Body of pancreas (tissue), 4 donors: ENCODE results near the gene C1orf116. TPM values are rescaled to one million over a fixed set of nuclear protein-coding genes. Genes with fewer than 3 reads are reported as not detected.

Experiments
- ATAC-seq: fragments of 150-250 bp; one replicate; pipeline ENCODE4 v1.9.1; 2016
- DNase-seq, 4 donors: peaks; one replicate each; pipeline ENCODE4 v3.0.0-alpha.2; 2019
- H3K27ac ChIP-seq, 4 donors: fragments of 200-600 bp; sonication (generic); 1 replicate in 3 of 4; 2 replicates in 1 of 4; pipeline versions ENCODE4 v1.5.1 to v1.6.1; 2016 to 2019; ENCODE audit warnings: mild to moderate bottlenecking in 1 of 4, mixed read lengths in 1 of 4, moderate library complexity in 1 of 4
- H3K27me3 ChIP-seq, 2 donors: fragments of 200-600 bp; sonication (generic); one replicate each; pipeline ENCODE4 v1.6.0; 2016; ENCODE audit warnings: mild to moderate bottlenecking in 1 of 2
- H3K36me3 ChIP-seq, 2 donors: fragments of 200-600 bp; sonication (generic); replicated peaks in 1 of 2; 2 replicates each; pipeline ENCODE4 v1.5.1; 2016; ENCODE audit warnings: low read depth in 2 of 2; ENCODE audit not compliant: insufficient read depth in 1 of 2
- H3K4me1 ChIP-seq: fragments of 200-600 bp; sonication (generic); one replicate; pipeline ENCODE4 v1.6.0; 2016
- H3K4me3 ChIP-seq, 2 donors: fragments of 200-600 bp; sonication (generic); 1 replicate in 1 of 2; 2 replicates in 1 of 2; pipeline ENCODE4 v1.5.1; 2016 to 2019
- H3K9me3 ChIP-seq, 3 donors: fragments of 200-600 bp; sonication (generic); 1 replicate in 2 of 3; 2 replicates in 1 of 3; pipeline ENCODE4 v1.5.1; 2016
- POLR2A ChIP-seq, 3 donors: fragments of 450-650 bp; IDR thresholded peaks; one replicate each; pipeline ENCODE4 v1.6.1; 2016; ENCODE audit warnings: antibody characterized with exemption in 3 of 3, mild to moderate bottlenecking in 2 of 3
- WGBS, 2 donors: methylation state at CpG; one replicate each; pipeline ENCODE4 v1.1.5; 2017; 5-methylcytosine and 5-hydroxymethylcytosine counted together
- intact Hi-C: fragments of 100-400 bp; cut with DNase I; formaldehyde crosslinking; loops from one replicate; pipeline ENCODE4 v1.15.1; 2023
- total RNA-seq, 2 donors: library from RNA; depleted of rRNA; stranded (reverse); fragments of >200 nt; gene quantifications; one replicate each; pipeline ENCODE4 v1.1.0, GENCODE V29; 2016
- TF ChIP-seq, protein P1 (sequence below), 7 experiments: fragments of 450-650 bp in 4 of 7; fragments of 200-600 bp in 3 of 7; sonication (generic) in 3 of 7; IDR thresholded peaks; one replicate each; pipeline ENCODE4 v1.5.1; 2016 to 2019; ENCODE audit warnings: antibody characterized with exemption in 7 of 7

C1orf116 gene
- total RNA-seq, 2 donors from 2014 or later: 11.2 to 23.3 TPM

DNA sequence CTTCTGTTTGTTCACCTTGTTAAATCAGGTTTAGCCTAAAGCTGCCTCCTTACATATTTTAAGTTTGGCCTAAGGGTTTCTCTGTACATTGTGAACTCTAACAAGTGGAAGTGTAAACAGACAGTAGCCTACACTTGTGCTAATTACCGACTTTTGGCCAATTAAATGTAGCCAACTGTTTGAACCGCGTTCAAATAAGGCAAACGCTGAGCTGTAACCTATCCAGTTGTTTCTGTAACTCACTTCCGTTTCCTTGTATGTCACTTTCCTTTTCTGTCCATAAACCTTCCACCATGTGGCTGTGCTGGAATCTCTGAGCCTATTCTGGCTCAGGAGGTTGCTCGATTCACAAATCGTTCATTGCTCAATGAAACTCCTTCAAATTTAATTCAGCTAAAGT lies 54.3 kb downstream of the C1orf116 start:
- Histone ChIP-seq H3K4me3 (no peak overlapping the region), H3K27me3 (no peaks in the 10 kb centered on the region), H3K4me1 (no peaks in the 10 kb centered on the region), H3K27ac (no peak overlapping the region), H3K36me3 (no peaks in the 10 kb centered on the region), H3K9me3 (no peaks in the 10 kb centered on the region)
- no peak for ATAC-seq
- TF ChIP-seq POLR2A (IDR thresholded peaks at IDR 0.05): no peak
- intact Hi-C loops: no loop called here
- DNase-seq: no peak
- WGBS, 2 donors: 77 to 79% methylated on average over 7 of the region's 7 CpGs

DNA sequence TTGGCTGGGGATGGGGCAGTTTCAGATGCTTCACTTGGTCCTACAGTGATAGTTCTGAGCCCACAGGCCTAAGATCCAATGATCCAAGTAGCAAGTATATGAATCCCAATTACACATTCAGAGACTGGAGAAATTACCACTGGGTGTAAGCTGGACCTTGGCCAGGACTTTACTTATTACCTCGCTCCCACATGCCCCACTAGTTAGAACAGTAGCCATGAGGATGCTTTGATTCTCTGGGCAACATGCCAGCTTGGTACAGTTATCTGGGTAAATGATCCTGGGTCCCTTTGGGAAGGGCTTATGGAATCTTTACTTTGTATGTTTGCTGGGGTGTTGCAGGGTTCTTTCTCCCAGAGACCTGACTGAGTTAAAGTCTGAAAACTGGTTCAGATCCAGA lies 57.2 kb downstream of the C1orf116 start:
- intact Hi-C loops: no loop called here
- ATAC-seq: no peak
- H3K27ac ChIP-seq: no peak overlapping the region
- TF ChIP-seq, protein P1, sequence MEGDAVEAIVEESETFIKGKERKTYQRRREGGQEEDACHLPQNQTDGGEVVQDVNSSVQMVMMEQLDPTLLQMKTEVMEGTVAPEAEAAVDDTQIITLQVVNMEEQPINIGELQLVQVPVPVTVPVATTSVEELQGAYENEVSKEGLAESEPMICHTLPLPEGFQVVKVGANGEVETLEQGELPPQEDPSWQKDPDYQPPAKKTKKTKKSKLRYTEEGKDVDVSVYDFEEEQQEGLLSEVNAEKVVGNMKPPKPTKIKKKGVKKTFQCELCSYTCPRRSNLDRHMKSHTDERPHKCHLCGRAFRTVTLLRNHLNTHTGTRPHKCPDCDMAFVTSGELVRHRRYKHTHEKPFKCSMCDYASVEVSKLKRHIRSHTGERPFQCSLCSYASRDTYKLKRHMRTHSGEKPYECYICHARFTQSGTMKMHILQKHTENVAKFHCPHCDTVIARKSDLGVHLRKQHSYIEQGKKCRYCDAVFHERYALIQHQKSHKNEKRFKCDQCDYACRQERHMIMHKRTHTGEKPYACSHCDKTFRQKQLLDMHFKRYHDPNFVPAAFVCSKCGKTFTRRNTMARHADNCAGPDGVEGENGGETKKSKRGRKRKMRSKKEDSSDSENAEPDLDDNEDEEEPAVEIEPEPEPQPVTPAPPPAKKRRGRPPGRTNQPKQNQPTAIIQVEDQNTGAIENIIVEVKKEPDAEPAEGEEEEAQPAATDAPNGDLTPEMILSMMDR (IDR thresholded peaks at IDR 0.05): no peak
- no peak for TF ChIP-seq POLR2A (IDR thresholded peaks at IDR 0.05)
- no peaks in the 10 kb centered on the region for H3K36me3 ChIP-seq
- no peaks in the 10 kb centered on the region for H3K27me3 ChIP-seq
- H3K9me3 ChIP-seq: no peaks in the 10 kb centered on the region
- no peaks in the 10 kb centered on the region for H3K4me1 ChIP-seq
- no peak for DNase-seq
- H3K4me3 ChIP-seq: no peak overlapping the region
- WGBS, 2 donors: 88 to 91% methylated on average over 1 of the region's 1 CpG

DNA sequence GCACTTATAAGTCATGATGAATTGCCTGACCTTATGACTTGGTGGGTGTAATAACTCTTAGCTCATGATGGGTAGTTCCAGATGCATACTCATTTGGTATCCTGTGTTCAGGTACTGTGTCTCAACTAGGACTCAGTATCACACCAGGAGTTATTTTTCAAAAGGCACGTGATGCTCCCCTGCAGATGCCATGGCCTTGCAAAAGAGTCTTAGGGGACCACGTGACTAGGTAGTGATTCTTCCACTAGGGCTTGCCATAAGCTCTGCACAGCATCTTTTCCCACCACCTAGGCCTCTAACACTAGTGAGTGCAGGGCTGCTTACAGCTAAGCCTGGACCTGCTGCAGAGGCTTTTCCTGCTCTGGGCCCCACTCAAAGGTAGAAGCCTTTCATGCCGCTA lies 58.4 kb downstream of the C1orf116 start:
- H3K27ac ChIP-seq: no peak overlapping the region
- TF ChIP-seq, protein P1 (IDR thresholded peaks at IDR 0.05): no peak
- no peak for TF ChIP-seq POLR2A (IDR thresholded peaks at IDR 0.05)
- no peak for ATAC-seq
- H3K36me3 ChIP-seq: no peaks in the 10 kb centered on the region
- no peak overlapping the region for H3K4me3 ChIP-seq
- no peaks in the 10 kb centered on the region for H3K27me3 ChIP-seq
- WGBS, 2 donors: 93 to 94% methylated on average over 3 of the region's 3 CpGs
- intact Hi-C loops: loop anchor here (5.0 kb wide), 1 partner anchor 52 kb away; the partner anchor contains the start of gene FCMR
- peaks cover 6% of the 10 kb centered on the region for H3K4me1 ChIP-seq
- no peak for DNase-seq
- no peaks in the 10 kb centered on the region for H3K9me3 ChIP-seq

DNA sequence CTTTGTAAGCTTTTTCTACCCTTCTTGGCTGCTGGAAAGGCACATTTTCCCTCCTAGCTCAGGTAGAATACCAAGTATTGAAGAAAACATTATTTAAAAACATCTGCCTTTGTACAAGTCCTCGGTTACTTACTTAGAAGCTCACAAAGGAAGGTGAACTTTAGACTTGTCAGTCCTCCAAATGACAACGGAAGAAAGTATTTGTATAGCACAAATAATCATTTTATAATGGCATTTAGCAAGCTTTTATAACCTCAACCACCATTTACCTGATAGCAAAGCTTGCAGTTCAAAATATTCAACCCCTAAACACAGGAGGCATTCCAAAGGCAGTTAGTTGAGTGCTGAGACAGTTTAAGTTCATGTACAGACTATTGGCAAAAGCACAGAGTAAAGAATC lies 59.8 kb downstream of the C1orf116 start:
- TF ChIP-seq, protein P1 (IDR thresholded peaks at IDR 0.05): no peak
- TF ChIP-seq POLR2A (IDR thresholded peaks at IDR 0.05): no peak
- DNase-seq: no peak
- no peak for ATAC-seq
- Histone ChIP-seq H3K4me1 (peaks cover 16% of the 10 kb centered on the region), H3K9me3 (no peaks in the 10 kb centered on the region), H3K4me3 (no peak overlapping the region), H3K36me3 (no peaks in the 10 kb centered on the region), H3K27me3 (no peaks in the 10 kb centered on the region), H3K27ac (no peak overlapping the region)
- intact Hi-C loops: loop anchor here (5.0 kb wide), 1 partner anchor 50 kb away; the partner anchor contains the start of gene FCMR
- 21% methylated on average over 2 of the region's 2 CpGs for WGBS, 2 donors

DNA sequence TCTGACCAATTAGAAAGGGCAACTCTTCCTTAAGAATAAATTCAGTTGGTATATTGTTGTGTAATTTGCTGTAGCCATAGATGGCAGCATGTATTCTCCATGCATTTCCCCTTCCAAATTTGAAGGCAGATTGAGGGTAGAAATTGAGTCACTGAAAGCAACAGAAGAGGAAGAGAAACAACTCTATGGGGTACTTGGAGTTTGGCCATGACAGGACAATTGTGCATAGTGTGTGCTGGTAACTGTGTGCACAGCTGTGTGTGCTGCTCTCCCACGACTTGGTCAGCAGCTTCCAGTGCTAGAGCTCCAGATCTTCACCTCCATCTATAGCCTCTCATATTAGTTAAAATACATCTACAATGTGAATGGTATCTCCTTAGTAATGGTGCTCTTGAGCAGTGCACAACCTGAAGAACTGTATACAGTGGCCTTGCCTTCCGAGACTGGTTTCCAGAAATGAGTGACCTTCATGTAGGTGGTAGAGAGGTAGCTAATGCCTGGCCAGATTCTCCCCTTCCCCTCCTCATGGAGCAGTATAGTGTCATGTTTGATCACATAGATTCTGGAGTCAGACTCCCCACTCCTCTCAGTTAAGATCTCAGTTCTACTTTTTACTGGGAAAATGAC lies 61.4 kb downstream of the C1orf116 start:
- peaks cover 16% of the 10 kb centered on the region for H3K4me1 ChIP-seq
- ATAC-seq: no peak

More for the DNA sequence above, 61.4 kb downstream of the C1orf116 start:
- H3K36me3 ChIP-seq: no peaks in the 10 kb centered on the region
- peak in 1 of 4 donors; percentile 20 for DNase-seq
- intact Hi-C loops: loop anchor here (5.0 kb wide), 1 partner anchor 49 kb away; the partner anchor contains the start of gene FCMR
- no peak overlapping the region for H3K27ac ChIP-seq
- 67 to 82% methylated on average over 2 of the region's 2 CpGs for whole genome bisulfite sequencing, 2 donors
- H3K9me3 ChIP-seq: no peaks in the 10 kb centered on the region
- no peak overlapping the region for H3K4me3 ChIP-seq
- TF ChIP-seq POLR2A (IDR thresholded peaks at IDR 0.05): no peak
- TF ChIP-seq, protein P1 (IDR thresholded peaks at IDR 0.05): no peak
- no peaks in the 10 kb centered on the region for H3K27me3 ChIP-seq
